ENCODE data around the gene PHACTR3. TPM values are rescaled to one million over a fixed set of nuclear protein-coding genes. Genes with fewer than 3 reads are reported as not detected.

The PHACTR3 gene
- polyA plus RNA-seq, 1 experiment: not detected

GRCh38 chr20:59625214-59625922 lies 21.0 kb downstream of the PHACTR3 start:
- Histone ChIP-seq H3K27me3 (ENCODE audit: control insufficient read depth, insufficient read depth, low read length) (no peaks in the 10 kb centered on the region), H3K9me3 (ENCODE audit: control insufficient read depth, insufficient read depth, low read length) (peaks cover 25% of the 10 kb centered on the region), H3K27ac (ENCODE audit: low read depth, low read length) (no peak overlapping the region), H3K4me3 (ENCODE audit: low read depth, low read length) (no peak overlapping the region)
- POLR2A ChIA-PET: no interaction called here
- CTCF ChIA-PET: no interaction called here
- TF ChIP-seq CTCF (IDR thresholded peaks at IDR 0.05; ENCODE audit: low read depth, low read length): no peak
- DNase-seq (ENCODE audit: low read depth, low spot score): no peak

- H3K27ac ChIP-seq (ENCODE audit: low read depth, low read length): no peak overlapping the region
- CTCF ChIA-PET: no interaction called here
Observed at GRCh38 chr20:59627298-59627697, 23.0 kb downstream of the PHACTR3 start.

GRCh38 chr20:59628171-59628570 lies 23.8 kb downstream of the PHACTR3 start:
- DNase-seq (ENCODE audit: low read depth, low spot score): no peak
- H3K4me3 ChIP-seq (ENCODE audit: low read depth, low read length): no peak overlapping the region
- no peak for TF ChIP-seq CTCF (IDR thresholded peaks at IDR 0.05; ENCODE audit: low read depth, low read length)
- H3K27ac ChIP-seq (ENCODE audit: low read depth, low read length): no peak overlapping the region
- H3K27me3 ChIP-seq (ENCODE audit: control insufficient read depth, insufficient read depth, low read length): no peaks in the 10 kb centered on the region
- CTCF ChIA-PET: no interaction called here
- POLR2A ChIA-PET: no interaction called here
- peaks cover 32% of the 10 kb centered on the region for H3K9me3 ChIP-seq (ENCODE audit: control insufficient read depth, insufficient read depth, low read length)

More at GRCh38 chr20:59627298-59627697, 23.0 kb downstream of the PHACTR3 start:
- POLR2A ChIA-PET: no interaction called here
- no peak for DNase-seq (ENCODE audit: low read depth, low spot score)
- TF ChIP-seq CTCF (IDR thresholded peaks at IDR 0.05; ENCODE audit: low read depth, low read length): no peak
- Histone ChIP-seq H3K27me3 (ENCODE audit: control insufficient read depth, insufficient read depth, low read length) (no peaks in the 10 kb centered on the region), H3K4me3 (ENCODE audit: low read depth, low read length) (no peak overlapping the region), H3K9me3 (ENCODE audit: control insufficient read depth, insufficient read depth, low read length) (peaks cover 31% of the 10 kb centered on the region)

GRCh38 chr20:59629141-59630045 lies 25.1 kb downstream of the PHACTR3 start:
- TF ChIP-seq CTCF (IDR thresholded peaks at IDR 0.05; ENCODE audit: low read depth, low read length): no peak
- H3K4me3 ChIP-seq (ENCODE audit: low read depth, low read length): no peak overlapping the region
- no peak overlapping the region for H3K27ac ChIP-seq (ENCODE audit: low read depth, low read length)
- ChIA-PET POLR2A (no interaction called here), CTCF (no interaction called here)
- no peak for DNase-seq (ENCODE audit: low read depth, low spot score)
- H3K9me3 ChIP-seq (ENCODE audit: control insufficient read depth, insufficient read depth, low read length): peaks cover 27% of the 10 kb centered on the region
- no peaks in the 10 kb centered on the region for H3K27me3 ChIP-seq (ENCODE audit: control insufficient read depth, insufficient read depth, low read length)

GRCh38 chr20:59630526-59630925 lies 26.2 kb downstream of the PHACTR3 start:
- Histone ChIP-seq H3K9me3 (ENCODE audit: control insufficient read depth, insufficient read depth, low read length) (peaks cover 30% of the 10 kb centered on the region), H3K27me3 (ENCODE audit: control insufficient read depth, insufficient read depth, low read length) (no peaks in the 10 kb centered on the region), H3K4me3 (ENCODE audit: low read depth, low read length) (no peak overlapping the region), H3K27ac (ENCODE audit: low read depth, low read length) (no peak overlapping the region)
- CTCF ChIA-PET: no interaction called here
- DNase-seq (ENCODE audit: low read depth, low spot score): no peak
- no peak for TF ChIP-seq CTCF (IDR thresholded peaks at IDR 0.05; ENCODE audit: low read depth, low read length)
- POLR2A ChIA-PET: no interaction called here

All from AG04450 (cell line).